AG09309 (cell line): ENCODE data around the gene SERTAD2.

Experiments
- DNase-seq: peaks from one replicate; pipeline ENCODE4 v3.0.0-alpha.2; 2010; ENCODE audit warnings: low read depth
- H3K4me3 ChIP-seq: 2 replicates; pipeline ENCODE4 v1.5.1; 2011; ENCODE audit warnings: mild to moderate bottlenecking, low read depth, low read length, moderate library complexity; ENCODE audit not compliant: control insufficient read depth
- TF ChIP-seq, protein P1 (sequence below): IDR thresholded peaks from 2 replicates; pipeline ENCODE4 v1.5.1; 2011; ENCODE audit warnings: mild to moderate bottlenecking, low read depth, low read length, inconsistent platforms; ENCODE audit not compliant: insufficient read depth, control insufficient read depth; ENCODE audit errors: missing control alignments

The SERTAD2 gene

DNA sequence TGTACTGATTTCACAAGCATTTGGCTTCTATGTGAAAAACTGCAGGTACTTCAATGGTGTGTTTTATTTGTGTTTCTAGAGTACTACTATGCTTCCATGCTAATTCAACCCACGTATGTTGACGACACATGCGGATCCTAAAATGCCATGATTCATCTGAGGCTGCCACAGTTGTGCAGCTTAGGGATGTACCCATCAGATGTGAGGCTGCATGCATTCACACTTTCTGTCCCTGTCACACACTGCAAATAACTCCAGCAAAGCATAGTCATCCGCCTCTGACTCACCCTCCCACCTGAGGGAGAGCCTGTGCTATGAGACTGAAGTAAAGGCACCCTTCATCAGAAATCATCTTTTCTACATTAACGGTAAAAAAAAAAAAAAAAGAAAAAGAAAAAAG lies 22.1 kb upstream of the SERTAD2 start:
- no peak overlapping the region for H3K4me3 ChIP-seq
- TF ChIP-seq, protein P1, sequence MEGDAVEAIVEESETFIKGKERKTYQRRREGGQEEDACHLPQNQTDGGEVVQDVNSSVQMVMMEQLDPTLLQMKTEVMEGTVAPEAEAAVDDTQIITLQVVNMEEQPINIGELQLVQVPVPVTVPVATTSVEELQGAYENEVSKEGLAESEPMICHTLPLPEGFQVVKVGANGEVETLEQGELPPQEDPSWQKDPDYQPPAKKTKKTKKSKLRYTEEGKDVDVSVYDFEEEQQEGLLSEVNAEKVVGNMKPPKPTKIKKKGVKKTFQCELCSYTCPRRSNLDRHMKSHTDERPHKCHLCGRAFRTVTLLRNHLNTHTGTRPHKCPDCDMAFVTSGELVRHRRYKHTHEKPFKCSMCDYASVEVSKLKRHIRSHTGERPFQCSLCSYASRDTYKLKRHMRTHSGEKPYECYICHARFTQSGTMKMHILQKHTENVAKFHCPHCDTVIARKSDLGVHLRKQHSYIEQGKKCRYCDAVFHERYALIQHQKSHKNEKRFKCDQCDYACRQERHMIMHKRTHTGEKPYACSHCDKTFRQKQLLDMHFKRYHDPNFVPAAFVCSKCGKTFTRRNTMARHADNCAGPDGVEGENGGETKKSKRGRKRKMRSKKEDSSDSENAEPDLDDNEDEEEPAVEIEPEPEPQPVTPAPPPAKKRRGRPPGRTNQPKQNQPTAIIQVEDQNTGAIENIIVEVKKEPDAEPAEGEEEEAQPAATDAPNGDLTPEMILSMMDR = no peak
- DNase-seq = no peak

DNA sequence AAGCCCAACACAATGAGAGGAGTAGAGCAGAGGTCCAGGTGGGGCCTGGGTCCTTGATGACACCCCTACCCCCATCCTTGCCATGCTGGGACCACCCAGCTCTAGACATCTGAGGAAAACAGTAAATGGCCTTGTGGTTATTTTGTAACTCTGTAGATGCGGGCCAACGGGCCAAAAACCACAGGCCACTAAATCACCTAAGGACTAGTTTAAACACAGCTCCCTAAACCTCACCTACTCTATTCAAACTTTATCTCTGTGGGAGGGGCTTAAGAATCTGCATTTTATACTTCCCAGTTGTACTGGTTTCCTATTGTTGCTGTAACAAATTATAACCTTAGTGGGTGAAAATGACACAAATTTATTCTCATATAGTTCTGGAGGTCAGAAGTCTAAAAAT lies 19.0 kb upstream of the SERTAD2 start:
- no peak for DNase-seq
- H3K4me3 ChIP-seq = no peak overlapping the region
- TF ChIP-seq, protein P1 = no peak

DNA sequence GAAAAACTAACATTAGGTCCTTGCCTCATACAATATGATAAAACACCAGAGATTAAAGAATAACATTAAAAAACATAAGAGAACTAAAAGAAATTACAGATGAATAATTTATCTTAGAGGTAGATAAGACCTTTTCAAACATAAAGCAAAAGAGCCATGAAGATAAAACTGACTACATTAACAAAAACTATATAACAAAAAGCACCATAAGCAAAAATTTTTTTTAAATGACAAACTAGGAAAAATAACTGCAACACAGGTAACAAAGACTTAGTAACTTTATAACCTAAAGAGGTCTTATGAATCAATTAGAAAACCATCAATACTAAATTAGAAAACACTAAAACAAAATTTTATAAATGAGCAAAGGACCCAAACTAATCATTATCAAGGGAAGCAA lies 16.3 kb upstream of the SERTAD2 start:
- TF ChIP-seq, protein P1 = no peak
- DNase-seq = no peak
- no peak overlapping the region for H3K4me3 ChIP-seq

DNA sequence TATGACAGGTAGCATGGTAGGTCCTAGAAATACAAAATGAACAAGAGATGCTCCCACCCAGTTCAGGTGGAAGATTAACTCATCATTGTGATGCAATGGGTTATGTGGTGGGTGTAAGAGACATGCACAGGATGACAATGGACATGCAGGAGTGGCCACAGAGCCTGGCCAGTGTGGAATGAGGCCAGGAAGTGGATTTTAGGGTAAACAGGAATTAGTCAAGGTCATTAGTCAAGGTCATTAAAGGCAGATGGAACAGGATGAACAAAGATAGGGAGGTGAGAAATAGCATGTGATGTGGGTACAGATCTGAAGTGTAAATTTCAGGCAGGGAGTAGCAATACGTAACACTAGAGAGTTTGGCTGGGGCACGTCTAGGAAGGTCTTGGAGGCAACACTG lies 15.6 kb upstream of the SERTAD2 start:
- TF ChIP-seq, protein P1 = no peak
- no peak for DNase-seq
- no peak overlapping the region for H3K4me3 ChIP-seq

DNA sequence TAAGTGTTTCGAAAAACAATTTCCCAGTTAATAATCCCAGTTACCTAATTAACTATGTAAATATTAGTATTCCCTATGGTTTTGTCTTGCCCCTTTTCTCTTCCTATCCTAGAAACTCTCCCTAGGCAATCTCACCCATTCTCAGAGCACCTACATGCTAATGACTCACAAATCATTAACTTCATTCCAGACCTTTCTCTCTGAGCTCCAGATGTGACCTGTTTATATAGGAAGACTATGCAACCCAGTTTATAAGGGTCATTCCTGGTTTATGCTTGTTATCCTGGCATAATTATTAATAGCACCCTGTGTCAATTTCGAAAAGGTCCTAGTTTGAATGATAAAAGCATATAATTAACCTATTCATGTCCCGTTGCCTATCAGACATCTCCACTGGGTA lies 14.8 kb upstream of the SERTAD2 start:
- no peak overlapping the region for H3K4me3 ChIP-seq
- TF ChIP-seq, protein P1 = no peak
- DNase-seq = no peak

DNA sequence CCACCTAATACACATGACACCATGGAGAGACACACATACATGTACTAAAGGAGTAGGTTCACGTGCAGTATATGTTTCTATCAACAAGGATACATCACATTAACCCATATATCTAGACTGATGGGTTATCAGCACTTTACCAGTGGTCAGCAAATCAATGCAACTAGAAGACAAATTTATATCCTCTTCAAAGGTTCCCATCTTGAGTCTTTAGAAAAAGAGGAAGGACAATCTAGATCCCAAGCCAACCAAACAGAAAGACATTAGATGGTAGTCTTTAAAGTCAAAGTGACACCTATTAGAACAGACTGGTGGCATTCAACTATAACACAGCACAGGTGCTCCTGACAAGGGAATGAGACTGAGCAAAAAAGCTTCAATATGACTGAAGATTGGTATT lies 13.8 kb upstream of the SERTAD2 start:
- no peak for DNase-seq
- TF ChIP-seq, protein P1 = no peak
- no peak overlapping the region for H3K4me3 ChIP-seq
